LNCAP (cell line): ENCODE results near the gene HSDL2.

Source experiments
- CTCF ChIP-seq: fragments of 450-650 bp; IDR thresholded peaks from 2 replicates; pipeline ENCODE4 v1.5.1; 2017; ENCODE audit warnings: mild to moderate bottlenecking

Gene HSDL2

GRCh38 chr9:112380825-112381221 lies 915 bp downstream of the HSDL2 start:
- TF ChIP-seq CTCF: no peak

GRCh38 chr9:112382066-112382465 lies 2.2 kb downstream of the HSDL2 start:
- TF ChIP-seq CTCF: no peak

GRCh38 chr9:112382501-112383364 lies 2.8 kb downstream of the HSDL2 start:
- no peak for TF ChIP-seq CTCF

- TF ChIP-seq CTCF: no peak
Observed at GRCh38 chr9:112384219-112384618, 4.3 kb downstream of the HSDL2 start.

- TF ChIP-seq CTCF: no peak
Observed at GRCh38 chr9:112384690-112385089, 4.8 kb downstream of the HSDL2 start.

GRCh38 chr9:112387115-112387514 lies 7.2 kb downstream of the HSDL2 start:
- TF ChIP-seq CTCF: no peak

- TF ChIP-seq CTCF: no peak
Observed at GRCh38 chr9:112396416-112396815, 16.5 kb downstream of the HSDL2 start.
